Measurements from ENCODE around the gene AKR1A1.

The AKR1A1 gene

GRCh38 chr1:45619149-45619921 is 68.7 kb downstream of the AKR1A1 start:
- DNase-seq (ENCODE audit: low read depth), result no peak

Data from stimulated activated CD8-positive, alpha-beta memory T cell treated with anti-CD3 and anti-CD28 coated beads, Interleukin-12 subunit alpha, Interleukin-12 subunit beta, amount 100 ng/mL, for 4 hours (primary cell).